Stimulated activated CD4-positive, alpha-beta T cell treated with anti-CD3 and anti-CD28 coated beads, Interleukin-1b, Interleukin-23, amount 100 ng/mL, for 24 hours (primary cell): ENCODE data around the gene APC2.
"Not testable (repeated sequence)": the region's sequence is repeated elsewhere in the genome, so short reads cannot be mapped to it uniquely, and the experiment has no call there.

Source experiments
- DNase-seq, 4 experiments: peaks; one replicate each; pipeline ENCODE4 v3.0.0-alpha.2; 2020; ENCODE audit warnings: low read depth in 4 of 4, low spot score in 1 of 4

APC2 gene

GRCh38 chr19:1474011-1474764 lies 24.3 kb downstream of the APC2 start:
- no peak for DNase-seq

GRCh38 chr19:1474765-1475351 lies 24.9 kb downstream of the APC2 start:
- DNase-seq, result no peak

- no peak for DNase-seq
These were observed 26.0 kb downstream of the APC2 start for GRCh38 chr19:1475751-1476437.

GRCh38 chr19:1477056-1477455 lies 27.1 kb downstream of the APC2 start:
- not testable (repeated sequence) for DNase-seq

- DNase-seq, result peak; percentile 81 to 89 (median 88)
These were observed 29.2 kb downstream of the APC2 start, which contains the start of gene C19orf25 for GRCh38 chr19:1478934-1479707. Gene C19orf25, minus strand, starts transcription at chr19:1479215. Its CDS starts 312 bp downstream, at chr19:1478903.

- no peak for DNase-seq
These were observed 31.4 kb downstream of the APC2 start for GRCh38 chr19:1481224-1481892.

GRCh38 chr19:1481893-1482360 lies 32.0 kb downstream of the APC2 start:
- no peak for DNase-seq

GRCh38 chr19:1482361-1483130 lies 32.6 kb downstream of the APC2 start:
- no peak for DNase-seq

- no peak for DNase-seq
These were observed 33.4 kb downstream of the APC2 start for GRCh38 chr19:1483131-1483978.

GRCh38 chr19:1483979-1484428 lies 34.1 kb downstream of the APC2 start:
- no peak for DNase-seq

- DNase-seq, result no peak
These were observed 37.0 kb downstream of the APC2 start for GRCh38 chr19:1486720-1487575.

- no peak for DNase-seq
These were observed 37.8 kb downstream of the APC2 start for GRCh38 chr19:1487576-1488281.

- DNase-seq, result no peak
These were observed 38.3 kb downstream of the APC2 start for GRCh38 chr19:1488282-1488601.

GRCh38 chr19:1489463-1490310 lies 39.8 kb downstream of the APC2 start:
- no peak for DNase-seq

- DNase-seq, result peak; percentile 91 to 98 (median 96)
These were observed 40.6 kb downstream of the APC2 start, which contains the start of gene PCSK4 for GRCh38 chr19:1490311-1491113. Gene PCSK4, minus strand, starts transcription at chr19:1490350. Its CDS starts 4 bp downstream, at chr19:1490346.
